ENCODE measurements around the gene GPRC5B.

GPRC5B gene

GRCh38 chr16:19883966-19884485 lies 622 bp downstream of the GPRC5B start:
- no peak overlapping the region for H3K27ac ChIP-seq
- TF ChIP-seq, protein P1, sequence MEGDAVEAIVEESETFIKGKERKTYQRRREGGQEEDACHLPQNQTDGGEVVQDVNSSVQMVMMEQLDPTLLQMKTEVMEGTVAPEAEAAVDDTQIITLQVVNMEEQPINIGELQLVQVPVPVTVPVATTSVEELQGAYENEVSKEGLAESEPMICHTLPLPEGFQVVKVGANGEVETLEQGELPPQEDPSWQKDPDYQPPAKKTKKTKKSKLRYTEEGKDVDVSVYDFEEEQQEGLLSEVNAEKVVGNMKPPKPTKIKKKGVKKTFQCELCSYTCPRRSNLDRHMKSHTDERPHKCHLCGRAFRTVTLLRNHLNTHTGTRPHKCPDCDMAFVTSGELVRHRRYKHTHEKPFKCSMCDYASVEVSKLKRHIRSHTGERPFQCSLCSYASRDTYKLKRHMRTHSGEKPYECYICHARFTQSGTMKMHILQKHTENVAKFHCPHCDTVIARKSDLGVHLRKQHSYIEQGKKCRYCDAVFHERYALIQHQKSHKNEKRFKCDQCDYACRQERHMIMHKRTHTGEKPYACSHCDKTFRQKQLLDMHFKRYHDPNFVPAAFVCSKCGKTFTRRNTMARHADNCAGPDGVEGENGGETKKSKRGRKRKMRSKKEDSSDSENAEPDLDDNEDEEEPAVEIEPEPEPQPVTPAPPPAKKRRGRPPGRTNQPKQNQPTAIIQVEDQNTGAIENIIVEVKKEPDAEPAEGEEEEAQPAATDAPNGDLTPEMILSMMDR (IDR thresholded peaks at IDR 0.05): no peak
- TF ChIP-seq ZFX (IDR thresholded peaks at IDR 0.05; ENCODE audit: borderline replicate concordance): no peak

DNA sequence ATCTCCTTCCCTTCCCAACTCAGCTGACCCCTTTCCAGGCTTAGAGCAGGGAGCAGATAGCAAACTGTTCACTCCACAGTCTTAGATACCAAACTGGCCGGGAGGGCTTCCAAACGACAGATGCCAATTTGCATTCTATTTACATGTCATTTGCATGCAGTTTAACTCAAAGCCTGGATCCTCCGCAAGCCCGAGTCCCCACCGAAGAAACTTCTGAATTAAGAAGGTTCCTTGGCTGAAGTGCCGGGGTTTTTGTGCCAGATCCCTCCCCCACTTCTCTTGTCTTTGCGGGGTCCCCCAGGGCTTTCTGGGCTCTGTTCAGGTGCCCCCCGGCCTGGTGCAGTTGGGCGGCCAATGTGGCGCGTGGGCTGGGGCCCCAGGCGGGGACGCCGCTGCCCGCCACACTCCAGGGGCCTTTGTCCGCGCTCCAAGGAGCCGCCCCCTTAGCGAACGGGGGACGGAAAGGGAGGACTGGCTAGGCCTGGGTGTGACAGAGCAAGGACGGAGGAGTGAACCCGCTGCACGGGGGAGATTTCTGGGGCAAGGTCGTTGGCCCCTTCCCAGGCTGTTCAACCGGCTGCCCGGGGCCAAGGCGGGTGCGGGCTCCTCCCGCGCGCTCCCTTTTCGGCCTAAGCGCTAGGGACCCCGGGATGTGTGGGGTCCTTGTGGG lies 1.2 kb downstream of the GPRC5B start:
- no peak for TF ChIP-seq ZFX (IDR thresholded peaks at IDR 0.05; ENCODE audit: borderline replicate concordance)
- TF ChIP-seq, protein P1 (IDR thresholded peaks at IDR 0.05): no peak
- no peak overlapping the region for H3K27ac ChIP-seq

DNA sequence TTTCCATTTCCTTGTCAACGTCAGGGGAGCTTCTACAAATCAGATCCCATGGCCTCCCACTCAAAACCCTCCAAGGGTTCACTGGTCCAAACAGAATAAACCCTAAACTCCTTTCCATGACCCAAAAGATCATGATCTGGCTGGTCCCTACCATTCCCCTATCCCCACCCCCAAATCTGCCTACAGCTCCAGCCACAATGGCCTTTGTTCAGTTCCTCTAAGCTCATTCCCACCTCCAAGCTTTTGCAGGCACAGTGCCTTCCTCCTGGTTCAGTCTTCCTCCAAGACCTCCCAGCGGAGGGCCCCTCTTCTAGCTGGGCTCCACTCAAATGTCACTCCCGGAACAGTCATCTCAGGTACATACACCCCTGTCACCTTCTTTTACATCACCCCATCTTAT lies 2.0 kb downstream of the GPRC5B start:
- H3K27ac ChIP-seq: no peak overlapping the region
- TF ChIP-seq ZFX (IDR thresholded peaks at IDR 0.05; ENCODE audit: borderline replicate concordance): no peak
- TF ChIP-seq, protein P1 (IDR thresholded peaks at IDR 0.05): no peak

- no peak for TF ChIP-seq ZFX (IDR thresholded peaks at IDR 0.05; ENCODE audit: borderline replicate concordance)
- TF ChIP-seq, protein P1 (IDR thresholded peaks at IDR 0.05): no peak
- no peak overlapping the region for H3K27ac ChIP-seq
Observed at GRCh38 chr16:19882186-19882585, 2.5 kb downstream of the GPRC5B start.

- no peak overlapping the region for H3K27ac ChIP-seq
- no peak for TF ChIP-seq ZFX (IDR thresholded peaks at IDR 0.05; ENCODE audit: borderline replicate concordance)
- TF ChIP-seq, protein P1 (IDR thresholded peaks at IDR 0.05): no peak
Observed at GRCh38 chr16:19881783-19882182, 2.9 kb downstream of the GPRC5B start.

- TF ChIP-seq ZFX (IDR thresholded peaks at IDR 0.05; ENCODE audit: borderline replicate concordance): no peak
- TF ChIP-seq, protein P1 (IDR thresholded peaks at IDR 0.05): no peak
- no peak overlapping the region for H3K27ac ChIP-seq
Observed at GRCh38 chr16:19881028-19881427, 3.6 kb downstream of the GPRC5B start.

- TF ChIP-seq, protein P1 (IDR thresholded peaks at IDR 0.05): no peak
- H3K27ac ChIP-seq: no peak overlapping the region
Observed at GRCh38 chr16:19879241-19879792, 5.3 kb downstream of the GPRC5B start.
